Right ventricle myocardium superior (tissue), 1 donor: ENCODE results near the gene ATP5F1A. TPM values are rescaled to one million over a fixed set of nuclear protein-coding genes. Genes with fewer than 3 reads are reported as not detected.
"Not testable (repeated sequence)": the region's sequence is repeated elsewhere in the genome, so short reads cannot be mapped to it uniquely, and the experiment has no call there.

Source experiments
- ATAC-seq: fragments of 200-7000 bp; cut with Tn5 transposase; one replicate; pipeline ENCODE4 v1.9.1; 2020; ENCODE audit warnings: mild to moderate bottlenecking; ENCODE audit not compliant: poor library complexity
- DNase-seq: peaks from one replicate; pipeline ENCODE4 v3.0.0-alpha.2; 2020
- intact Hi-C: fragments of 100-400 bp; cut with DNase I; formaldehyde crosslinking; loops from one replicate; pipeline ENCODE4 v1.11.2; 2022
- total RNA-seq: library from RNA; stranded (reverse); fragmentation: NEBNext Ultra II Directional; extraction: Animal tissue kit (Norgen Biotek cat#: 25700); gene quantifications from one replicate; pipeline ENCODE4 v1.2.1, GENCODE V29; 2021
- donor health status: DM: no; HTN: yes; CAD: no; lungs with severe emphysema.

The ATP5F1A gene
- total RNA-seq, 1 donor from 2014 or later, result 1,824 TPM

DNA sequence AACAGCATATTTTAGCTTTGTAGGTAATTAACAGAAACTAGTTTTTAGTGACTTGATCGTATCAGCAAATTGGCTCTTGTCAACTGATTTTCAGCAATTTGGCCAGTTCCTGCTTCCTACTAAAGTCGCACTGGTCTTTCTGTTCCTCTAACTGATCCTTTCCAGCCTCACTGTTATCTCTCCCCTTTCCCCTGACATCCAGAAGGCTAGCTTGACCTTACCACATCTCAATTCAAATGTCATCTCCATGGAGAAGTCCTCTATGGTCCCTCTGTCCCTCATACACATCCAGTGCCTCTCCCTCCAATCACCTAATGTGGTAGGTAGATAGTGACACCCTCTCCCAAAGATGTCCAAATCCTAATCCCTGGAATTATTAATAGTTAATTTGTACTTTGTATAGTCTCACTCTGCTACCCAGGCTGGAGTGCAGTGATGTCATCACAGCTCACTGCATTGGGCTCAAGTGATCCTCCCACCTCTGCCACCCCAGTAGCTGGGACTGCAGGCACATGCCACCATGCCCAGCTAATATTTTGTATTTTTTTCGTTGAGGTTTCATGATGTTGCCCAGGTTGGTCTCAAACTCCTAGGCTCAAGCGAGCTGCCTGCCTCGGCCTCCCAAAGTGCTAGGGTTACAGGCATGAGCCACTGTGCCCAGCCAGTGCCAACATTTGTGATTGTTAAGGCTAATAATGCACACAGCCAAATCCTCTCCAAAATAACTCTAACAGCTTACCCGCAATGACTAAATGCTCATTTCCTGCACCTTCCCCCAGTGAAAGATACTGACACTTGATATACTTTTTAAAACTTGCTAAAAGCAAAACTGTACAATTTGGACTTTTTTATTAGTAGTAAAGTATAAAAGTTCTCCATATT lies 42.9 kb downstream of the ATP5F1A start:
- DNase-seq (no peak), ATAC-seq (no peak)
- intact Hi-C loops, result no loop called here

DNA sequence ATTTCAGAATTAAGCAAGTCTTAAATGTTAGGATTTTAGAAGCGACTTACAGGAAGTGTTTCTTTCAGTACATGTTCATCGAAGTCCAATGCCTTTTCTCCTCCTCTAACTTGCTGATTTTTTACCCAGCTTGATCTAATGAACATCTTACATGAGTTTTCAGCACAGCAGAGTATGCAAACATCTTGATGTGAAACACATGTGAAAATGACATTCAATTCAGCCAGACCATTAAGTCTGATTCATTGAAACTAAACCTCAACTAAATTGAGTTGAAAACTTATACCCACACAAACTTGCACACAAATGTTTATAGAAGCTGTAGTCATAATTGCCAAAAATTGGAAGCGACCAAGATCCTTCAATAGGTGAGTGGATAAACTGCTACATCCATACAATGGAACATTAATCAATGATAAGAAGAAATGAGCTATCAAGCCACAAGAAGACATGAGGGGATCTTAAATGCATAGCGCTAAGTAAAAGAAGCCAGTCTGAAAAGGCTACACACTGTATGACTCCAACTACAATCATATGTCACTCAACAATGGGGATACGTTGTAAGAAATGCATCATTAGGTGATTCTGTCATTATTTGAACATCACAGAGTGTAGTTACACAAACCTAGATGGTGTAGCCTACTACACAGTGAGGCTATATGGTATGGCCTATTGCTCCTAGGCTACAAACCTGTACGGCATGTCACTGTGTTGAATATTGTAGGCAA lies 44.6 kb downstream of the ATP5F1A start:
- DNase-seq (no peak), ATAC-seq (no peak)
- intact Hi-C loops, result no loop called here

DNA sequence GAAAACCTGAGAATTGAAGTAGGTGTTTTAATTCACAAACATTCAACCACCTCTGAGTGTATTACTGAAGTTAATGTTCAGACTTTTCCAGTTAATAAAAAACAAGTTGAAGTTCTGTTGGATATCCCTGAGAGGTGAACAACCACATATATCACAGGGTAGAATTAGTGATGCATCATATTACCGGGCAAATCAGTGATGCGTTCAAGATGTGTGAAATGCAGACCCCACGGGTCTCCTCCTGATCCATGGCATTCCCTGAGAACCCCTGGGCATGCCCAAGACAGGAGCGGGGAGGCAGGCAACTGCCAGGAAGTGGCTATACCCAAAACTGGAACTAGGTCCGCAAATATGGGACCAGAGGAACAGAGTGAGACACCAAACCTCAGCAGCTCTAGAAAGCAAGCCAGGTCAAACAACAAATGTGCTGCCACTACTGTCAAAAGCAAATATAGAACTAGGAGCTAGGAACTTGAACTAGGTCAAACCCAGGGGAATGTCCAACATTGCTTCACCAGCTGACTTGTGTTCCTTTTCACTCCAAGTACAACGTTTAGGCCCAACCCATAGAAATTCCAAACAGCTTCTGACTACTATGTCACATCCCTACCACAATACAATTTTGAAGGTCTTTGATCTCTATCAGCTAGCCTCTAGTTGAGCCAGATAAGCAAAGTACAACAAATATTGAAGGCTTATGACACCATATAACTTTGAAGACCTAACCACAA lies 46.2 kb downstream of the ATP5F1A start:
- DNase-seq (no peak), ATAC-seq (no peak)
- intact Hi-C loops, result no loop called here

DNA sequence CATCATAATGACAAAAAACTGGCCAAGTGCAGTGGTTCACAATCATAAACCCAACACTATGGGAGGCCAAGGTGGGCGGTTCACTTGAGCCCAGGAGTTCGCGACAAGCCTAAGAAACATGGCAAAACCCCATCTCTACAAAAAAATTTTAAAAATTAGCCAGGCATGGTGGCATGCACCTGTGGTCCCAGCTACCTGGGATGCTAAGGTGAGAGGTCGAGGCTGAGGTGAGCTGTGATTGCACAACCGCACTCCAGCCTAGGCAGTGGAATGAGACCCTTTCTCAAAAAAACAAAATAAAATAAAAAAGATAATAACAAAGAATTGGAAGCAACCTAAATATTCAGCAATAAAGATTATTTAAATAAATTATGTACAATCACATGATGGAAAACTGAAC lies 47.8 kb downstream of the ATP5F1A start:
- intact Hi-C loops, result no loop called here
- ATAC-seq (no peak), DNase-seq (no peak)

DNA sequence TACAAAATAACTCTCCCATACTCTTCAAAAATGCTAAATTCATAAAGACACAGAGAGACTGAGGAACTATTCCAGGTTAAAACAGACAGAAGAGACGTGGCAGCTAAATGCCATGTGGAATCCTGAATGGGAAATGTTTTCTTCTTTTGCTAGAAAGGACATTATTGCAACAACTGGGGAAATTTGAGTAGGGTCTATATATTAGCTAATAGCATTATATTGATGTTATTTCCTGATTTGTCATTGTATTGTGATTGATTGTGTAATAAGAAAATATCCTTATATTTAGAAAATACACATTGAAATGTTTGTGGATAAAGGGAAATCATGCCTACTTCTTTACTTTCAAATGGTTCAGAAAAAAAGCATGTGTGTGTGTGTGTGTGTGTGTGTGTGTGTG lies 49.5 kb downstream of the ATP5F1A start:
- DNase-seq, result no peak
- intact Hi-C loops, result no loop called here

DNA sequence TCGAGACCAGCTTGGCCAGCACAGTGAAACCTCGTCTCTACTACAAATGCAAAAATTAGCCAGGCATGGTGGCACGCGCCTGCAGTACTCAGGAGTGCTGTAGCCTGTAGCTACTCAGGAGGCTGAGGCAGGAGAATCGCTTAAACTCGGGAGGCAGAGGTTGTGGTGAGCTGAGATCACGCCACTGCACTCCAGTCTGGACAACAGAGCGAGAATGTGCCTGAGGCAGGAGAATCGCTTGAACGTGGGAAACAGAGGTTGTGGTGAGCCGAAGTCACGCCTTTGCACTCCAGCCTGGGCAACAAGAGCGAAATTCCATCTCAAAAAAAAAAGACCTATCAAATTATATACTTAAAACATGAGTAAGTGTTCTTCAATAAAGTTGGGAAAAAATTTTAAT lies 50.7 kb downstream of the ATP5F1A start:
- ATAC-seq, DNase-seq, intact Hi-C loops: not testable (repeated sequence)

More for the DNA sequence above, 49.5 kb downstream of the ATP5F1A start:
- no peak for ATAC-seq

DNA sequence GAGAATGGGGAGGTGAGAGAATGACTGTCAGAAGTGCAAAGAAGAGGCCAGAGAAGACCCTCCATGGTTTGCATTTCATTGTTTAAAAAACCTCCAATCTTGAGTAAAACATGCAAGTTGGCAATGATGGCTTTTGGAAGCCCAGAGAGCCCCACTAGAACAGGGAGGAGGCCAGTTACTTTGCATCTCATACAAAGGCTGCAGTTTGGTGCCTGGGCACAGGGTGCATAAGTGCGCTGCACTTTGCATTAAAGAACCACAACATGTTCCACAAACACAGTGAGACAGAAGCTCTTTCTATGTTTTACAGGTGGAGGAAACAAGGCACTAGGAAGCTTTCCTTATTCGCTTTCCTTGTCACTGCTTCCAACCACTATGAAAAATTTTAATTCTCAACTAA lies 51.4 kb downstream of the ATP5F1A start:
- intact Hi-C loops, result no loop called here
- no peak for DNase-seq
- no peak for ATAC-seq

DNA sequence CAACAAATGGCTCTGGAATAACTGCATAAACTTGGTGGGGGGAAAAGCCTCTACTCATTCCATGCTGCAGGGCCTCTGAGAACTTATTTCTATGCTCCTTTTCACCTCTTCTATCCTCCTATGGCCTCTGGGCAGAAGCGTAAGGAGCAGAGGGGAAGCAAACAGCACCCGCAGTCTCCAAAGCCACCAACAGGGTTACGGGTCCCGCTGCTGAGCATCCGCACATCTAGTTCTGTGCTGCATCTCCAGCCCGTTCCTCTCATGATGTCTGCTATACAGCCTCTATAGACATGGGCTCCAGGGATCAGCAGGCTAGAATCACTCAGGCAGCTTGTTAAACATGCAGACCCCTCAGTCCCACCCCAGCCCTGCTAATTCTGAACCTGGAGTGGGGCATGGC lies 52.0 kb downstream of the ATP5F1A start:
- no peak for DNase-seq
- ATAC-seq, result no peak
- intact Hi-C loops, result no loop called here

DNA sequence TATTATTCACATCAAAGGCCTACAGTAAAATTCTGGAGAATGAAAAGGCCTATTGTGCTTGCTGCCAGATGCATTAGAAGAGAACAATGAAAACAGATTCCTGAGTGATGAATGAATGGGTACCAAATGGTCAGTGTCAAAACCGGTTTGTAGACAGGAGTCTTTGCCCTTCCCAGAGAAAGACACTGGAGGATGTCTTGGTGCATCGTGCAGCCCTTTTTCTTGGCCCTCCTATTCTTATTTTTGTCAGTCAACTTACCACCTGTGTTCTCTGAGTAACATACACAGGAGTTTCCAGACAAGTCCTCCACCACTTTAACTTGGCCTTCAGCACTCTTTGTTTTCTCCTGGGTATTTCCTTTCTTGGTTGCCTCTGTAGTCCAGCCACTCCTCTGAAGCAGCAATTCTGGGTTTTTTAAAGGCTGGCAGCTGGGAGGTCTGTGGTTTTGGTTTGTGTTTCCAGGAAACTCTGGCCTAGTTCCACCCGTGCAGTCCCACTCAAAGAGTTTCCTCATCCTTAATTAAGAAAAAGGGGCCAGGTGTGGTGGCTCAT lies 55.4 kb downstream of the ATP5F1A start:
- DNase-seq (no peak), ATAC-seq (no peak)
- intact Hi-C loops, result no loop called here

DNA sequence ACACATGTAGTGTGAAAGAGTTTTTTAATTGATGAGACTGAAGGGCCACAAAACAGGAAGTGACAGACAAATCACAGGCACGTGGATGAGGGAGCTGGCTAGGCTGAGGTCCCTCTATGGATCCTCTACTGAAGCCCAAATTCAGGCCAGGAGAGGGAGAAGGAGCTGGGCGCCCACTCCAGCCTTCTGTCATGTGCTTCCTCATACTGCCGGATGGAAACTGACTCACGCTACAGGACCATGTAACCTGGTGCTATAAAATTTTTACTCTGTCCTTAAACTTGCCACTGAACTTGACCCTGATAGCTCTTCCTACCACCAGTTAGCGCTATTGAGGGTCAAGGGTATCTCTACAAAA lies 57.4 kb downstream of the ATP5F1A start:
- intact Hi-C loops, result no loop called here
- no peak for DNase-seq
- no peak for ATAC-seq

DNA sequence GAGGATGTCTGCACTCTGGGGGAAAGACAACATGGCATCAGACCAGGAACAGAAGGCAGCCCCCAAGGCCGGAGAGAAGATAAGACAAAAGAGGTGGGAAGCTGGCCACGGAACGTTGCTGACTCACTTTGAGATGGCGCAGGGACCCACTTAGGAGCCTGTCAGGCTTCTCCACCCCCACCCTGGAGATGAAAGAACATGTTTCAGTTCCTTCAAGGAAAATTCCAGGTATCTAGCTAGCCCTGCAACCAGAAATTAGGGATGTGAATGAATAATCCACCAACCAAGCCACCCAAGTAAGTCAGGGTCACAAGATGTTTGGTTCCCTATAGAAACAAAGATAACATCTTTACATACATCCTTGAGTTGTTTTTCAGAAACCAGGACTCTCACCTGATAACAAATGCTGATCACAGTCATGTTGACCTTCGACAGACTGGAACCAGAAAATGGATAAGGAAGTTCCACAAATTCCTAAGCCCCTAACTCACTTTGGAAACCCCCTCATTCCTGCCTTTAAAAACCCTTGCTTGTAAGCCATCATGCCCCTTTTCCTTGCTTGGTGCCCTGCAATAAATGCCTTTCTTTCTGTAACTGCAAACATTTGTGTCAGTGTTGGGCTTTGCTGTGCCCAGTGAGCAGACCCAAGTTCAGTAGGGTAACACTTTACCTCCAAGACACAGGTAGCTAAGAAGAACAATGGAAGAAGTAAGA lies 57.9 kb downstream of the ATP5F1A start:
- intact Hi-C loops, result no loop called here
- no peak for ATAC-seq
- no peak for DNase-seq

DNA sequence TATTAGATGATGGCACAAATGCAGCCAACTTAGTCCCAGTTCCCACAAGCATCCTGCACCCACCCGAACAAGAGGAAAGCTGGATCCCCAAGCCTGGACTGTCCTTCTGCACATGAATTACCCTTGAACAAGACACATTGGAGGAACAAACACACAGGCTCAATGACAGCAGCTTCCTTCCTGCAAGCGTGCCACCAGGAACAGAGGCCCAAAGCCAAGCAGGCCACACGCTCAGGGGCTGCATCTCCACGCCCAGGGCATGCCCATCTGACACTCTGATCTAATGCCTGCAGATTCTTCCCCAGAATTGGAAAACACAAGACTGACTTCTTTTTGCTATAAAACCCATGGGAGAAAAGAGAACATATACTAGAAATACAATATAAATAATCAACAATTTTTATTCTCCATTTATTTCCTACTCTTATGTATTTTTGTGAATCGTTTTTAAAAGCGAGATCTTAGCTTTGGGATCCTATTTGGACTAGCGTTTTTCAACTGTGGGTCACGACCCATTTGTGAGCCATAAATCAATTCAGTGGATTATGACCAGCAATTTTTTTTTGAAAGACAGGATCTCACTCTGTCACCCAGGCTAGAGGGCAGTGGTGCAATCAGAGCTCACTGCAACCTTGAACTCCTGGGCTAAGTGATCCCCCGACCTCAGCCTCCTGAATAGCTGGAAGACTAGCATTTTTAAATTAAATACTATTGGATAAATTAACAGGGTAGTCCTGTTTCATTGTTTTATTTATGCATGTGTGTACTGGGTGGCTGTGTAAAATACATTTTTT lies 60.4 kb downstream of the ATP5F1A start:
- ATAC-seq (no peak), DNase-seq (no peak)
- intact Hi-C loops, result no loop called here

DNA sequence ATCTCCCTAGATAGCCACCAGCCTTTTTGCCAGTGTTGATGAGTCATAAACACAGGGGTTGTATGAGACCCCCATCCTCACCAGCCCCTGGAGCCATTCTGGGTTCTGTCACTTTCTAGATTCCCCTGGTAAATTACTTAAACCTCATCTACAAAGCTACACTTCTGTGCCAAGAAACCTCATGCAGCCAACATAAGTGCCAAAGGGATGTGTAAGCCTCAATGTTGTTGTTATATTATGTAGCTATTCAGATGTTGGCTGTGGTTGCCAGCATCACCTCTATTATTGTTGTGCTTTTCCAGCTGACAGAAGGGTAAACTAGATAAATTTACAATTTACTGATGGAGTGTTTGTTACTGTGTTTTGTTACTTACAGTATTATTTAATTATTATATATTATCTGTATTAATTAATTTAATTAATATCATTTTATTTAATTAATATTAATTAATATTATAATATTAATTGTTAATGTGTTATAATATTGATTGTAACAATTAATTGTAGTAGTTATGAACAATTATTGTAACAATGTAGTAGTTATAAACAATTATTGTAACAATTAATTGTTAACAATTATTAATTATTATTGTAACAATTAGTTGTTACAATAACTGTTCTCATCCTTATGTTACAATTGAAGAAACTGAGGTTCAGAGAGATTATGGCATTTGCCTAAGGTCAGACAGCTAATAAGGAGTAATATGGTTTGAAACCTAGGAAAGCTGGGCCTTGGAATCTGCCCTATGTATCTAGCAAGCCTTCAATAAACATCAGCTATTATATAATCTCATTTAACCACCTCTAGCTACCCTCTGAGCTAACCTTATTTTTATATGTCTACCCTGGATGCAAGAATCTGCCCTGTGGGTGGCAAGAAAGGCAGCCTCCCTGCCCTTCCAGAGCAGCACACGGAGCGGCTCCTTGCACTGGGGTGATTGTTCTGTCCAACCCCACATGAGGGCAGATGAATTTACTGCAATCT lies 62.1 kb downstream of the ATP5F1A start:
- no peak for ATAC-seq
- intact Hi-C loops, result no loop called here
- DNase-seq, result no peak

DNA sequence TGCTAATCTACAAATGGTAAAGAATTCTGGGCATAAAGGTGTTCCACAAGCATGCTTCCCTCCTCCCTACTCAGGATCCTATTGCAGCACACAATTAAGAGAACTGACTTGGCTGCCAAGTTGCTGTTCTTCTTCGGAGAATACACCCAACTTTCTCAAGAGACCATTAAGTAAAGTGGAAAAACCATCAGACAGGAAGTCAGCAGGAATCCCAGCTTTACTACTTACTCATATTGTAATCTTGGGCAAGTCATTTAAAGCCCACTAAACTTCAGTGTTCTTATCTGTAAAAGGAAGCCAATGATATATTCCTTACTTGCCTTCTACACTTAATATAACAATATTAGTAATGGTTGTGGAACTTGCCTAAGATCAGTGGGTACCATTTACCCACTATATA lies 63.9 kb downstream of the ATP5F1A start:
- no peak for DNase-seq
- intact Hi-C loops, result no loop called here
- peak; percentile 31 for ATAC-seq

DNA sequence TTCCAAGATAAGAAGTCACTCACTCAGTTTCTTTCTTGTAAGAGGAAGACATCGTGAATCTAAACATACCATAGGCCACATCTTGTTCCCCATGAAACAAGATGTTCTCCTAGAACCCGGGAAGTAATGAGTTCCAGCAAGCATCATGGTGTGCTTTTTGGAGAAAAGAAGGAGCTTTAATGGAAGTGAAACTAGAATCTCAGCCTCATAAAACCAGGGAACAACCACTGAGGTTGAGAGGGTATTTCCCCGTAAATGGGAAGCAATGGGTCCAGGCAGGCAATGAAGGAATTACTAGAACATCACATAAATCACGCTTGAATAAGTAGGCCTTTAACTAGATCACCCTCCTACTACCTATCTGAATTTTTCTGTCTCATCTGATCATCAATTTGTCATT lies 66.4 kb downstream of the ATP5F1A start:
- intact Hi-C loops, result no loop called here

More for the DNA sequence above, 66.4 kb downstream of the ATP5F1A start:
- ATAC-seq (no peak), DNase-seq (no peak)
